Retinal pigment epithelial cell (primary cell): ENCODE results near the gene PFN4.

Source experiments
- DNase-seq: peaks from one replicate; pipeline ENCODE4 v3.0.0-alpha.2; 2010; ENCODE audit warnings: low read depth
- H3K4me3 ChIP-seq: 2 replicates; pipeline ENCODE4 v1.5.1; 2011; ENCODE audit warnings: mild to moderate bottlenecking, low read length, control low read depth, moderate library complexity
- CTCF ChIP-seq: conservative IDR thresholded peaks from 2 replicates; pipeline ENCODE4 v1.5.1; 2011; ENCODE audit warnings: low read depth, low read length, control low read depth, inconsistent platforms

PFN4 gene

GRCh38 chr2:24085200-24085489, 38.0 kb downstream of the PFN4 start:
- peak overlapping the region; percentile 70 for H3K4me3 ChIP-seq
- TF ChIP-seq CTCF: no peak
- DNase-seq: no peak

GRCh38 chr2:24084386-24085199, 38.5 kb downstream of the PFN4 start, which contains the start of gene TP53I3:
TP53I3 (minus strand) TSS chr2:24084834; CDS start chr2:24084326, 508 bp downstream.
- peak; percentile 65 for TF ChIP-seq CTCF

GRCh38 chr2:24083567-24084385, 39.4 kb downstream of the PFN4 start:
- no peak for TF ChIP-seq CTCF
- DNase-seq: peak; percentile 71
- peak overlapping the region; percentile 70 for H3K4me3 ChIP-seq

More at GRCh38 chr2:24084386-24085199, 38.5 kb downstream of the PFN4 start, which contains the start of gene TP53I3:
- H3K4me3 ChIP-seq: peak within 1 kb of the TSS; percentile 70
- peak; percentile 55 for DNase-seq

GRCh38 chr2:24082787-24083566, 40.2 kb downstream of the PFN4 start:
- H3K4me3 ChIP-seq: peak overlapping the region; percentile 70
- TF ChIP-seq CTCF: no peak
- DNase-seq: no peak

GRCh38 chr2:24080701-24081100, 42.4 kb downstream of the PFN4 start:
- H3K4me3 ChIP-seq: no peak overlapping the region
- TF ChIP-seq CTCF: no peak

GRCh38 chr2:24077879-24078278, 45.3 kb downstream of the PFN4 start:
- no peak for TF ChIP-seq CTCF
- no peak for DNase-seq
- H3K4me3 ChIP-seq: peak overlapping the region; percentile 99

More at GRCh38 chr2:24080701-24081100, 42.4 kb downstream of the PFN4 start:
- no peak for DNase-seq
